ENCODE data around the gene HDDC3. TPM values are rescaled to one million over a fixed set of nuclear protein-coding genes. Genes with fewer than 3 reads are reported as not detected.

Gene HDDC3
- polyA plus RNA-seq, 1 of the 3 experiments (the other 2 are of a cell fraction) = 25.8 TPM

GRCh38 chr15:90982135-90982534, 49.8 kb upstream of the HDDC3 start:
- POLR2A ChIA-PET = no interaction called here
- peaks cover 67% of the 10 kb centered on the region for H3K79me2 ChIP-seq (ENCODE audit: insufficient read depth)
- WGBS (ENCODE audit: low lambda C conversion rate) = 94% methylated on average over 5 of the region's 5 CpGs
- no peaks in the 10 kb centered on the region for H3K27me3 ChIP-seq (ENCODE audit: insufficient read depth)
- H2AFZ ChIP-seq (ENCODE audit: low read depth) = no peak overlapping the region
- H3K9me3 ChIP-seq = no peaks in the 10 kb centered on the region
- no peaks in the 10 kb centered on the region; a peak in 2 of 4 replicates for H3K4me1 ChIP-seq (ENCODE audit: control insufficient read depth in 1 of 2, insufficient read depth in 2 of 2, low read depth in 1 of 2, low read length in 1 of 2)
- CTCF ChIA-PET = interaction anchor here (10.6 kb wide), 1 partner anchor 26 kb away, joined by 74 read pairs; the partner anchor contains the start of gene RCCD1
- H3K4me3 ChIP-seq (ENCODE audit: low read depth in 2 of 2, low read length in 1 of 2) = no peak overlapping the region
- TF ChIP-seq USF1 (IDR thresholded peaks at IDR 0.05; ENCODE audit: borderline replicate concordance, low read depth) (no peak), MEF2A (IDR thresholded peaks at IDR 0.05; ENCODE audit: borderline replicate concordance, low read depth) (no peak), RAD21 (IDR thresholded peaks at IDR 0.05; ENCODE audit: low read length) (no peak), POLR2AphosphoS5 (IDR thresholded peaks at IDR 0.05; ENCODE audit: low read depth, low read length) (no peak), JUND (IDR thresholded peaks at IDR 0.05) (no peak), FOXJ3 (CRISPR knock-in tag; IDR thresholded peaks at IDR 0.05) (no peak)
- TF ChIP-seq, protein P1, sequence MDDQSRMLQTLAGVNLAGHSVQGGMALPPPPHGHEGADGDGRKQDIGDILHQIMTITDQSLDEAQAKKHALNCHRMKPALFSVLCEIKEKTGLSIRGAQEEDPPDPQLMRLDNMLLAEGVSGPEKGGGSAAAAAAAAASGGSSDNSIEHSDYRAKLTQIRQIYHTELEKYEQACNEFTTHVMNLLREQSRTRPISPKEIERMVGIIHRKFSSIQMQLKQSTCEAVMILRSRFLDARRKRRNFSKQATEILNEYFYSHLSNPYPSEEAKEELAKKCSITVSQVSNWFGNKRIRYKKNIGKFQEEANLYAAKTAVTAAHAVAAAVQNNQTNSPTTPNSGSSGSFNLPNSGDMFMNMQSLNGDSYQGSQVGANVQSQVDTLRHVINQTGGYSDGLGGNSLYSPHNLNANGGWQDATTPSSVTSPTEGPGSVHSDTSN (IDR thresholded peaks at IDR 0.05) = no peak
- no peaks in the 10 kb centered on the region for H3K9me2 ChIP-seq
- H3K9ac ChIP-seq = no peak overlapping the region
- peaks cover 12% of the 10 kb centered on the region; the same call in 1 of the 2 replicates for H4K20me1 ChIP-seq (ENCODE audit: insufficient read depth)
- no peak overlapping the region for H3K27ac ChIP-seq (ENCODE audit: low read depth in 2 of 2, low read length in 1 of 2)
- no peak for DNase-seq
- no peaks in the 10 kb centered on the region for H3F3A ChIP-seq (replicated peaks; ENCODE audit: insufficient read depth)
- peaks cover 25 to 28% of the 10 kb centered on the region in 2 experiments for H3K36me3 ChIP-seq (replicated peaks in 1 of 2; ENCODE audit: control insufficient read depth in 1 of 2, insufficient read depth in 2 of 2, low read length in 1 of 2)
- no peak overlapping the region for H3K4me2 ChIP-seq

DNA sequence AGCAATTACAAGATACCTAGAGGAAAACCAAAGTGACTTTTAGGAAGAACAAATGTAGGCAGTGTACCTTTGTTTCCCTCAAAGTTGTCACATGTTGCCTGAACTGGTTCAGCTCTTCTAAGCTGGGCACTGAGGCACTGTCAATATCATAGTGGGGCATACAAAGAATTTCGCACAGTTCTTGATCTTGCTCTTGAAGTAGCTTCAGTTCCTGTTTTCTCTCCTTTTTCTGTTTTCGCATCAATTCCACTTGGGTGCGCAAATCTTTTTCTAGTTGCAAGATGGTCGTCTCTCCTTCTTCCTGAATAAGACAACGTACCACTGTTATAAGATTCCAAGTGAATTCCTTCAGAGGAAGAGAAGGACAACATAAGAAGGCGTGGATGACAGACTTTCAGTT, 49.3 kb upstream of the HDDC3 start:
- Histone ChIP-seq H2AFZ (ENCODE audit: low read depth) (no peak overlapping the region), H3K27me3 (ENCODE audit: insufficient read depth) (no peaks in the 10 kb centered on the region), H3F3A (replicated peaks; ENCODE audit: insufficient read depth) (no peaks in the 10 kb centered on the region), H3K4me1 (ENCODE audit: control insufficient read depth in 1 of 2, insufficient read depth in 2 of 2, low read depth in 1 of 2, low read length in 1 of 2) (no peaks in the 10 kb centered on the region), H3K9me3 (no peaks in the 10 kb centered on the region), H3K27ac (ENCODE audit: low read depth in 2 of 2, low read length in 1 of 2) (no peak overlapping the region), H3K9ac (no peak overlapping the region), H3K4me2 (no peak overlapping the region), H4K20me1 (ENCODE audit: insufficient read depth) (peaks cover 12% of the 10 kb centered on the region; the same call in 1 of the 2 replicates), H3K79me2 (ENCODE audit: insufficient read depth) (peaks cover 62% of the 10 kb centered on the region), H3K4me3 (ENCODE audit: low read depth in 2 of 2, low read length in 1 of 2) (no peak overlapping the region), H3K9me2 (no peaks in the 10 kb centered on the region), H3K36me3 (replicated peaks in 1 of 2; ENCODE audit: control insufficient read depth in 1 of 2, insufficient read depth in 2 of 2, low read length in 1 of 2) (peaks cover 25 to 30% of the 10 kb centered on the region in 2 experiments)
- WGBS (ENCODE audit: low lambda C conversion rate) = 88% methylated on average over 6 of the region's 6 CpGs
- no peak for DNase-seq
- ChIA-PET POLR2A (no interaction called here), CTCF (interaction anchor here (0.5 to 10.6 kb wide), 2 partner anchors 14 to 25 kb away, joined by 3 to 74 read pairs; partner anchors contain the start of gene RCCD1)
- TF ChIP-seq TAF1 (IDR thresholded peaks at IDR 0.05; ENCODE audit: borderline replicate concordance, low read depth, low read length) = no peak
- TF ChIP-seq FOXJ3 (CRISPR knock-in tag; IDR thresholded peaks at IDR 0.05) = no peak
- TF ChIP-seq GABPA (IDR thresholded peaks at IDR 0.05; ENCODE audit: low read depth) = no peak
- TF ChIP-seq RXRA (IDR thresholded peaks at IDR 0.05; ENCODE audit: borderline replicate concordance, low read depth) = no peak
- TF ChIP-seq, protein P2, sequence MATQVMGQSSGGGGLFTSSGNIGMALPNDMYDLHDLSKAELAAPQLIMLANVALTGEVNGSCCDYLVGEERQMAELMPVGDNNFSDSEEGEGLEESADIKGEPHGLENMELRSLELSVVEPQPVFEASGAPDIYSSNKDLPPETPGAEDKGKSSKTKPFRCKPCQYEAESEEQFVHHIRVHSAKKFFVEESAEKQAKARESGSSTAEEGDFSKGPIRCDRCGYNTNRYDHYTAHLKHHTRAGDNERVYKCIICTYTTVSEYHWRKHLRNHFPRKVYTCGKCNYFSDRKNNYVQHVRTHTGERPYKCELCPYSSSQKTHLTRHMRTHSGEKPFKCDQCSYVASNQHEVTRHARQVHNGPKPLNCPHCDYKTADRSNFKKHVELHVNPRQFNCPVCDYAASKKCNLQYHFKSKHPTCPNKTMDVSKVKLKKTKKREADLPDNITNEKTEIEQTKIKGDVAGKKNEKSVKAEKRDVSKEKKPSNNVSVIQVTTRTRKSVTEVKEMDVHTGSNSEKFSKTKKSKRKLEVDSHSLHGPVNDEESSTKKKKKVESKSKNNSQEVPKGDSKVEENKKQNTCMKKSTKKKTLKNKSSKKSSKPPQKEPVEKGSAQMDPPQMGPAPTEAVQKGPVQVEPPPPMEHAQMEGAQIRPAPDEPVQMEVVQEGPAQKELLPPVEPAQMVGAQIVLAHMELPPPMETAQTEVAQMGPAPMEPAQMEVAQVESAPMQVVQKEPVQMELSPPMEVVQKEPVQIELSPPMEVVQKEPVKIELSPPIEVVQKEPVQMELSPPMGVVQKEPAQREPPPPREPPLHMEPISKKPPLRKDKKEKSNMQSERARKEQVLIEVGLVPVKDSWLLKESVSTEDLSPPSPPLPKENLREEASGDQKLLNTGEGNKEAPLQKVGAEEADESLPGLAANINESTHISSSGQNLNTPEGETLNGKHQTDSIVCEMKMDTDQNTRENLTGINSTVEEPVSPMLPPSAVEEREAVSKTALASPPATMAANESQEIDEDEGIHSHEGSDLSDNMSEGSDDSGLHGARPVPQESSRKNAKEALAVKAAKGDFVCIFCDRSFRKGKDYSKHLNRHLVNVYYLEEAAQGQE (IDR thresholded peaks at IDR 0.05; ENCODE audit: low read depth, low read length) = no peak
- no peak for TF ChIP-seq TEAD4 (IDR thresholded peaks at IDR 0.05; ENCODE audit: borderline replicate concordance, insufficient read depth)
- no peak for TF ChIP-seq USF1 (IDR thresholded peaks at IDR 0.05; ENCODE audit: borderline replicate concordance, low read depth)
- no peak for TF ChIP-seq EZH2phosphoT487 (IDR thresholded peaks at IDR 0.05; ENCODE audit: borderline replicate concordance, low read depth)
- TF ChIP-seq MXI1 (IDR thresholded peaks at IDR 0.05; ENCODE audit: low read depth, low read length) = no peak
- TF ChIP-seq, protein P3, sequence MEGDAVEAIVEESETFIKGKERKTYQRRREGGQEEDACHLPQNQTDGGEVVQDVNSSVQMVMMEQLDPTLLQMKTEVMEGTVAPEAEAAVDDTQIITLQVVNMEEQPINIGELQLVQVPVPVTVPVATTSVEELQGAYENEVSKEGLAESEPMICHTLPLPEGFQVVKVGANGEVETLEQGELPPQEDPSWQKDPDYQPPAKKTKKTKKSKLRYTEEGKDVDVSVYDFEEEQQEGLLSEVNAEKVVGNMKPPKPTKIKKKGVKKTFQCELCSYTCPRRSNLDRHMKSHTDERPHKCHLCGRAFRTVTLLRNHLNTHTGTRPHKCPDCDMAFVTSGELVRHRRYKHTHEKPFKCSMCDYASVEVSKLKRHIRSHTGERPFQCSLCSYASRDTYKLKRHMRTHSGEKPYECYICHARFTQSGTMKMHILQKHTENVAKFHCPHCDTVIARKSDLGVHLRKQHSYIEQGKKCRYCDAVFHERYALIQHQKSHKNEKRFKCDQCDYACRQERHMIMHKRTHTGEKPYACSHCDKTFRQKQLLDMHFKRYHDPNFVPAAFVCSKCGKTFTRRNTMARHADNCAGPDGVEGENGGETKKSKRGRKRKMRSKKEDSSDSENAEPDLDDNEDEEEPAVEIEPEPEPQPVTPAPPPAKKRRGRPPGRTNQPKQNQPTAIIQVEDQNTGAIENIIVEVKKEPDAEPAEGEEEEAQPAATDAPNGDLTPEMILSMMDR (IDR thresholded peaks at IDR 0.05) = no peak
- TF ChIP-seq TCF12 (IDR thresholded peaks at IDR 0.05) = no peak
- no peak for TF ChIP-seq ZBTB33 (IDR thresholded peaks at IDR 0.05; ENCODE audit: borderline replicate concordance, low read depth)

Measured in SK-N-SH (cell line).